ENCODE results near the gene ATOSB.

- TF ChIP-seq NFIC (IDR thresholded peaks at IDR 0.05) (0 out of 2 replicates have a peak, but pooled peaks have one; percentile 21), TCF3 (CRISPR knock-in tag; IDR thresholded peaks at IDR 0.05) (no peak), LCOR (CRISPR knock-in tag; IDR thresholded peaks at IDR 0.05) (no peak), RFX5 (IDR thresholded peaks at IDR 0.05; ENCODE audit: low read depth, low read length) (no peak), ELF4 (CRISPR knock-in tag; IDR thresholded peaks at IDR 0.05) (0 out of 2 replicates have a peak, but pooled peaks have one; percentile 40)
- TF ChIP-seq, protein P1, sequence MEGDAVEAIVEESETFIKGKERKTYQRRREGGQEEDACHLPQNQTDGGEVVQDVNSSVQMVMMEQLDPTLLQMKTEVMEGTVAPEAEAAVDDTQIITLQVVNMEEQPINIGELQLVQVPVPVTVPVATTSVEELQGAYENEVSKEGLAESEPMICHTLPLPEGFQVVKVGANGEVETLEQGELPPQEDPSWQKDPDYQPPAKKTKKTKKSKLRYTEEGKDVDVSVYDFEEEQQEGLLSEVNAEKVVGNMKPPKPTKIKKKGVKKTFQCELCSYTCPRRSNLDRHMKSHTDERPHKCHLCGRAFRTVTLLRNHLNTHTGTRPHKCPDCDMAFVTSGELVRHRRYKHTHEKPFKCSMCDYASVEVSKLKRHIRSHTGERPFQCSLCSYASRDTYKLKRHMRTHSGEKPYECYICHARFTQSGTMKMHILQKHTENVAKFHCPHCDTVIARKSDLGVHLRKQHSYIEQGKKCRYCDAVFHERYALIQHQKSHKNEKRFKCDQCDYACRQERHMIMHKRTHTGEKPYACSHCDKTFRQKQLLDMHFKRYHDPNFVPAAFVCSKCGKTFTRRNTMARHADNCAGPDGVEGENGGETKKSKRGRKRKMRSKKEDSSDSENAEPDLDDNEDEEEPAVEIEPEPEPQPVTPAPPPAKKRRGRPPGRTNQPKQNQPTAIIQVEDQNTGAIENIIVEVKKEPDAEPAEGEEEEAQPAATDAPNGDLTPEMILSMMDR (IDR thresholded peaks at IDR 0.05 in 2 of 3, conservative IDR thresholded peaks at IDR 0.05 in 1 of 3; ENCODE audit: insufficient read depth in 2 of 3, low read depth in 1 of 3, low read length in 3 of 3) = peak; percentile 78 to 85 (median 82)
Measured at GRCh38 chr9:35096035-35096849, 19.4 kb downstream of the ATOSB start, which contains the start of gene PIGO.
